GM12878 (cell line): Measurements from ENCODE around the gene GAPDHS. TPM values are rescaled to one million over a fixed set of nuclear protein-coding genes. Genes with fewer than 3 reads are reported as not detected.

Experiments used
- ATAC-seq: fragments of 200-7000 bp; cut with Tn5 transposase; 3 replicates; pipeline ENCODE4 v1.9.1; 2020; ENCODE audit warnings: mild to moderate bottlenecking, moderate library complexity
- BruUV-seq: library from RNA; stranded (reverse); fragments of 400-500 nt; replicated peaks from 2 replicates; lab custom pipeline; 2021; lab: Mats Ljungman, UMichigan
- CTCF ChIA-PET: fragments of 300-600 bp; sonication (Branson Sonifier 250); formaldehyde crosslinking; extraction: SDS; loops from one replicate; lab custom pipeline; 2021; ENCODE audit warnings: inconsistent platforms; lab: Yijun Ruan, JAX
- POLR2A ChIA-PET: fragments of 350-600 bp; formaldehyde crosslinking; extraction: SDS; loops from one replicate; lab custom pipeline; 2021; ENCODE audit warnings: inconsistent platforms; lab: Charles Lee
- RAD21 ChIA-PET: fragments of 300-600 bp; sonication (Branson Sonifier 250); formaldehyde crosslinking; loops from one replicate; lab custom pipeline; 2023; ENCODE audit warnings: antibody characterized with exemption; ENCODE audit not compliant: unreplicated experiment; lab: Charles Lee
- SMC1A ChIA-PET: fragments of 300-600 bp; sonication (Branson Sonifier 250); formaldehyde crosslinking; loops from one replicate; lab custom pipeline; 2023; ENCODE audit not compliant: unreplicated experiment, uncharacterized antibody; lab: Charles Lee
- DNase-seq: peaks from one replicate; pipeline ENCODE4 v3.0.0-alpha.2; 2011; ENCODE audit warnings: low read depth, low spot score
- FAIRE-seq: peaks from 3 replicates; lab custom pipeline; 2011; peaks lifted over from hg19 to GRCh38; lab: Jason Lieb, UNC
- H2AFZ ChIP-seq: 2 replicates; pipeline ENCODE4 v1.6.0; 2011; ENCODE audit warnings: low read depth, low read length, control low read depth; ENCODE audit not compliant: control insufficient read depth
- H3K27ac ChIP-seq: 2 replicates; pipeline ENCODE4 v1.5.1; 2011; ENCODE audit warnings: control low read depth; ENCODE audit not compliant: control insufficient read depth, insufficient read depth
- H3K27me3 ChIP-seq, 2 experiments: replicated peaks in 1 of 2; 2 replicates each; pipeline versions ENCODE4 v1.6.0 to v1.6.1; 2011; ENCODE audit warnings: low read length in 1 of 2; ENCODE audit not compliant: control insufficient read depth in 2 of 2, insufficient read depth in 2 of 2
- H3K36me3 ChIP-seq, 2 experiments: 2 replicates each; pipeline ENCODE4 v1.5.1; 2011; ENCODE audit warnings: low read length in 1 of 2; ENCODE audit not compliant: control insufficient read depth in 2 of 2, insufficient read depth in 2 of 2
- H3K4me1 ChIP-seq: 2 replicates; pipeline ENCODE4 v1.6.1; 2011; ENCODE audit warnings: mild to moderate bottlenecking, low read length, moderate library complexity, mixed read lengths; ENCODE audit not compliant: control insufficient read depth, insufficient read depth
- H3K4me2 ChIP-seq: 2 replicates; pipeline ENCODE4 v1.6.0; 2011; ENCODE audit warnings: control low read depth; ENCODE audit not compliant: control insufficient read depth, insufficient read depth
- H3K4me3 ChIP-seq: fragments of 200-600 bp; sonication (generic); 2 replicates; pipeline ENCODE4 v1.5.1; 2016
- H3K79me2 ChIP-seq: 2 replicates; pipeline ENCODE4 v1.6.0; 2011; ENCODE audit warnings: low read length; ENCODE audit not compliant: control insufficient read depth, insufficient read depth
- H3K9ac ChIP-seq: 2 replicates; pipeline ENCODE4 v1.8.0; 2011; ENCODE audit warnings: low read length, control low read depth, mixed read lengths; ENCODE audit not compliant: control insufficient read depth, insufficient read depth
- H3K9me3 ChIP-seq: replicated peaks from 3 replicates; pipeline ENCODE4 v1.5.1; 2011; ENCODE audit warnings: mild to moderate bottlenecking, low read length; ENCODE audit not compliant: control insufficient read depth, insufficient read depth
- H4K20me1 ChIP-seq: 2 replicates; pipeline ENCODE4 v1.6.0; 2011; ENCODE audit not compliant: control insufficient read depth, insufficient read depth
- ASH2L ChIP-seq: fragments of 300-600, 200-600 bp; sonication (generic); IDR thresholded peaks from 2 replicates; pipeline ENCODE4 v1.6.1; 2017; ENCODE audit warnings: low read depth, mild to moderate bottlenecking, borderline replicate concordance
- ATF7 ChIP-seq: fragments of 450-650 bp; IDR thresholded peaks from 2 replicates; pipeline ENCODE4 v1.6.1; 2016; ENCODE audit warnings: low read depth, mild to moderate bottlenecking
- BHLHE40 ChIP-seq, 2 experiments: fragments of 450-650 bp in 1 of 2; IDR thresholded peaks; 2 replicates each; pipeline ENCODE4 v1.6.1; 2011 to 2017; ENCODE audit warnings: low read depth in 2 of 2, borderline replicate concordance in 1 of 2, improper control_type of control experiment in 1 of 2, low read length in 1 of 2, mild to moderate bottlenecking in 1 of 2
- CREB1 ChIP-seq: IDR thresholded peaks from 2 replicates; pipeline ENCODE4 v1.6.1; 2012; ENCODE audit warnings: low read depth, mild to moderate bottlenecking, inconsistent platforms
- DPF2 ChIP-seq: fragments of 450-650 bp; IDR thresholded peaks from 2 replicates; pipeline ENCODE4 v1.6.1; 2017; ENCODE audit warnings: mild to moderate bottlenecking
- FOXK2 ChIP-seq: fragments of 450-650 bp; IDR thresholded peaks from 2 replicates; pipeline ENCODE4 v1.6.1; 2017; ENCODE audit warnings: mild to moderate bottlenecking, moderate library complexity
- MEF2B ChIP-seq: fragments of 450-650 bp; IDR thresholded peaks from 2 replicates; pipeline ENCODE4 v1.6.1; 2018; ENCODE audit warnings: mild to moderate bottlenecking, moderate library complexity; ENCODE audit not compliant: partially characterized antibody, poor library complexity, severe bottlenecking
- NFXL1 ChIP-seq: fragments of 450-650 bp; IDR thresholded peaks from 2 replicates; pipeline ENCODE4 v1.6.1; 2017; ENCODE audit warnings: antibody characterized with exemption, mild to moderate bottlenecking, borderline replicate concordance
- PAX8 ChIP-seq: fragments of 450-650 bp; IDR thresholded peaks from 2 replicates; pipeline ENCODE4 v1.6.1; 2017; ENCODE audit warnings: mild to moderate bottlenecking, moderate library complexity
- POLR2AphosphoS2 ChIP-seq: IDR thresholded peaks from 2 replicates; pipeline ENCODE4 v1.6.1; 2011; ENCODE audit warnings: low read depth, mild to moderate bottlenecking, low read length, improper control_type of control experiment, moderate library complexity
- STAT1 ChIP-seq: fragments of 450-650 bp; conservative IDR thresholded peaks from 2 replicates; pipeline ENCODE4 v1.6.1; 2014; ENCODE audit warnings: antibody characterized with exemption, mild to moderate bottlenecking
- TAF1 ChIP-seq: IDR thresholded peaks from 2 replicates; pipeline ENCODE4 v1.6.1; 2011; ENCODE audit warnings: mild to moderate bottlenecking, low read depth, low read length, borderline replicate concordance
- YY1 ChIP-seq: IDR thresholded peaks from 2 replicates; pipeline ENCODE4 v1.6.1; 2011; ENCODE audit warnings: low read depth, mild to moderate bottlenecking, low read length
- WGBS: methylation state at CpG from one replicate; pipeline ENCODE4 v1.1.6; 2016; ENCODE audit warnings: low lambda C conversion rate; ENCODE audit not compliant: insufficient replicate concordance, insufficient coverage; ENCODE audit errors: missing lambda C conversion rate; 5-methylcytosine and 5-hydroxymethylcytosine counted together
- in situ Hi-C: fragments of 300-500 bp; cut with MboI; formaldehyde crosslinking; loops from 9 replicates; pipeline ENCODE4 v1.14.3; 2018; ENCODE audit warnings: mixed read lengths
- intact Hi-C: fragments of 100-400 bp; cut with micrococcal nuclease; formaldehyde crosslinking; loops from one replicate; pipeline ENCODE4 v1.14.2; 2022; ENCODE audit not compliant: unreplicated experiment
- polyA plus RNA-seq, 11 experiments: library from polyadenylated mRNA; depleted of rRNA in 4 of 11; unstranded in 6 of 11; stranded (reverse) in 5 of 11; fragments of >200 nt; fragmentation: Nextera tagmentation in 4 of 11; fragmentation: Illumina TruSeq in 1 of 11; extraction: Ambion mirVana in 4 of 11; extraction: Trizol in 1 of 11; gene quantifications; 1 replicate in 1 of 11; 2 replicates in 10 of 11; pipeline versions ENCODE4 v1.2.1 to v1.2.3, GENCODE V29; 2011 to 2016; ENCODE audit warnings: inconsistent platforms in 2 of 11, missing spikeins in 2 of 11, low read depth in 1 of 11
- total RNA-seq, 4 experiments: library from RNA; depleted of rRNA in 3 of 4; stranded (reverse); fragments of >200 nt in 3 of 4; fragmentation: Illumina TruSeq in 1 of 4; extraction: Trizol in 1 of 4; gene quantifications; 2 replicates each; pipeline versions ENCODE4 v1.2.1 to v1.2.3, GENCODE V29; 2013 to 2021
- TF ChIP-seq, protein P1 (sequence below): fragments of 450-650 bp; IDR thresholded peaks from 2 replicates; pipeline ENCODE4 v1.6.1; 2017; ENCODE audit warnings: borderline replicate concordance
- TF ChIP-seq, protein P2 (sequence below): IDR thresholded peaks from 2 replicates; pipeline ENCODE4 v1.6.1; 2012; ENCODE audit warnings: low read depth, low read length, improper control_type of control experiment
- TF ChIP-seq, protein P3 (sequence below): IDR thresholded peaks from 2 replicates; pipeline ENCODE4 v1.6.1; 2012; ENCODE audit warnings: low read length, inconsistent platforms
- TF ChIP-seq, protein P4 (sequence below): IDR thresholded peaks from 2 replicates; pipeline ENCODE4 v1.6.1; 2011; ENCODE audit warnings: low read depth, low read length, improper control_type of control experiment, borderline replicate concordance
- TF ChIP-seq, protein P5 (sequence below): fragments of 450-650 bp; IDR thresholded peaks from 2 replicates; pipeline ENCODE4 v1.6.1; 2014; ENCODE audit warnings: mild to moderate bottlenecking

Gene GAPDHS
- total and polyA plus RNA-seq, 10 of the 15 experiments (the other 5 are each of a cell fraction or from before 2014, with no cell fraction given) = 0.08 TPM; not detected in 9

DNA sequence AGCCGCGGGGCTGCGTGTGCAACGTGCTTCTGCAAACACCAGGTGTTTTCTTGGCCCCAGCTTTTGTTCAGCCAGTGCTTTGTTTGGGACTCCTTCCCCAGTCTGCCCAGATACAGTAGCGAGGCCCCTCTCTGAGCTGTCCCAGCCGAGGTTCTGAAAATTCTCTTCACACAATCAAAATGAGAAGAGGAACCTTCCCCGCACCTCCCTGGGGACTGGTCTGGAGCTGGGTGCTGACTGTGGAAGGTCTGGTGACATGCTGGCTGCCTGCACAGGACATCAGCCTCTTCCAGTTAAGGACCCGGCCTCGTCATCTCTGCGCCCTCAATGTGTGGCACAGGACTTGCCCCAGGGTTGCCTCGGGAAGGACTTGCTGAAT lies 26.0 kb downstream of the GAPDHS start:
- Histone ChIP-seq H3K9me3 (no peaks in the 10 kb centered on the region; the same call in 2 of the 3 replicates), H3K27me3 (no peaks in the 10 kb centered on the region; a peak in 2 of 4 replicates), H3K36me3 (no peaks in the 10 kb centered on the region; a peak in 1 of 4 replicates), H4K20me1 (no peaks in the 10 kb centered on the region), H3K27ac (no peak overlapping the region), H3K9ac (no peak overlapping the region), H2AFZ (no peak overlapping the region), H3K79me2 (no peaks in the 10 kb centered on the region), H3K4me2 (peak overlapping the region; percentile 90), H3K4me3 (no peak overlapping the region), H3K4me1 (peaks cover 30% of the 10 kb centered on the region)
- CTCF ChIA-PET = interaction anchor here (1.2 to 2.6 kb wide), 2 partner anchors 10 to 64 kb away, joined by 4 to 17 read pairs; no protein-coding TSS in a partner anchor
- SMC1A ChIA-PET = interaction anchor here (1.1 kb wide), 1 partner anchor 45 kb away, joined by 3 read pairs; no protein-coding TSS in a partner anchor
- BruUV-seq = no TSS peak
- FAIRE-seq = peak; percentile 44
- intact Hi-C loops (no loop called here), in situ Hi-C loops (no loop called here)
- peak; percentile 46 for DNase-seq
- peak; percentile 87 for ATAC-seq
- RAD21 ChIA-PET = interaction anchor here (0.6 to 0.7 kb wide), 2 partner anchors 35 to 51 kb away, joined by 3 read pairs; no protein-coding TSS in a partner anchor
- POLR2A ChIA-PET = interaction anchor here (0.6 to 1.0 kb wide), 2 partner anchors 89 to 347 kb away, joined by 3 read pairs; partner anchors contain the start of gene COX6B1
- 1% methylated on average over 11 of the region's 11 CpGs for WGBS
- TF ChIP-seq NFXL1 = no peak
- TF ChIP-seq, protein P1, sequence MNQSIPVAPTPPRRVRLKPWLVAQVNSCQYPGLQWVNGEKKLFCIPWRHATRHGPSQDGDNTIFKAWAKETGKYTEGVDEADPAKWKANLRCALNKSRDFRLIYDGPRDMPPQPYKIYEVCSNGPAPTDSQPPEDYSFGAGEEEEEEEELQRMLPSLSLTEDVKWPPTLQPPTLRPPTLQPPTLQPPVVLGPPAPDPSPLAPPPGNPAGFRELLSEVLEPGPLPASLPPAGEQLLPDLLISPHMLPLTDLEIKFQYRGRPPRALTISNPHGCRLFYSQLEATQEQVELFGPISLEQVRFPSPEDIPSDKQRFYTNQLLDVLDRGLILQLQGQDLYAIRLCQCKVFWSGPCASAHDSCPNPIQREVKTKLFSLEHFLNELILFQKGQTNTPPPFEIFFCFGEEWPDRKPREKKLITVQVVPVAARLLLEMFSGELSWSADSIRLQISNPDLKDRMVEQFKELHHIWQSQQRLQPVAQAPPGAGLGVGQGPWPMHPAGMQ = no peak
- no peak for TF ChIP-seq YY1
- TF ChIP-seq BHLHE40 (IDR thresholded peaks at IDR 0.05; ENCODE audit: borderline replicate concordance in 1 of 2, low read depth in 2 of 2, low read length in 1 of 2) = peak; percentile 29 to 51; a peak in 2 of 4 replicates
- no peak for TF ChIP-seq FOXK2
- peak; percentile 94 for TF ChIP-seq MEF2B
- TF ChIP-seq POLR2AphosphoS2 = no peak
- no peak for TF ChIP-seq ASH2L
- TF ChIP-seq, protein P2, sequence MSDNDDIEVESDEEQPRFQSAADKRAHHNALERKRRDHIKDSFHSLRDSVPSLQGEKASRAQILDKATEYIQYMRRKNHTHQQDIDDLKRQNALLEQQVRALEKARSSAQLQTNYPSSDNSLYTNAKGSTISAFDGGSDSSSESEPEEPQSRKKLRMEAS = no peak; the same call in 1 of the 2 replicates
- TF ChIP-seq, protein P3, sequence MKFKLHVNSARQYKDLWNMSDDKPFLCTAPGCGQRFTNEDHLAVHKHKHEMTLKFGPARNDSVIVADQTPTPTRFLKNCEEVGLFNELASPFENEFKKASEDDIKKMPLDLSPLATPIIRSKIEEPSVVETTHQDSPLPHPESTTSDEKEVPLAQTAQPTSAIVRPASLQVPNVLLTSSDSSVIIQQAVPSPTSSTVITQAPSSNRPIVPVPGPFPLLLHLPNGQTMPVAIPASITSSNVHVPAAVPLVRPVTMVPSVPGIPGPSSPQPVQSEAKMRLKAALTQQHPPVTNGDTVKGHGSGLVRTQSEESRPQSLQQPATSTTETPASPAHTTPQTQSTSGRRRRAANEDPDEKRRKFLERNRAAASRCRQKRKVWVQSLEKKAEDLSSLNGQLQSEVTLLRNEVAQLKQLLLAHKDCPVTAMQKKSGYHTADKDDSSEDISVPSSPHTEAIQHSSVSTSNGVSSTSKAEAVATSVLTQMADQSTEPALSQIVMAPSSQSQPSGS = no peak
- no peak for TF ChIP-seq ATF7
- 0 out of 2 replicates have a peak, but pooled peaks have one; percentile 24 for TF ChIP-seq CREB1
- TF ChIP-seq, protein P4, sequence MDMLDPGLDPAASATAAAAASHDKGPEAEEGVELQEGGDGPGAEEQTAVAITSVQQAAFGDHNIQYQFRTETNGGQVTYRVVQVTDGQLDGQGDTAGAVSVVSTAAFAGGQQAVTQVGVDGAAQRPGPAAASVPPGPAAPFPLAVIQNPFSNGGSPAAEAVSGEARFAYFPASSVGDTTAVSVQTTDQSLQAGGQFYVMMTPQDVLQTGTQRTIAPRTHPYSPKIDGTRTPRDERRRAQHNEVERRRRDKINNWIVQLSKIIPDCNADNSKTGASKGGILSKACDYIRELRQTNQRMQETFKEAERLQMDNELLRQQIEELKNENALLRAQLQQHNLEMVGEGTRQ = no peak
- no peak for TF ChIP-seq STAT1
- TF ChIP-seq DPF2 = 0 out of 2 replicates have a peak, but pooled peaks have one; percentile 11
- TF ChIP-seq, protein P5, sequence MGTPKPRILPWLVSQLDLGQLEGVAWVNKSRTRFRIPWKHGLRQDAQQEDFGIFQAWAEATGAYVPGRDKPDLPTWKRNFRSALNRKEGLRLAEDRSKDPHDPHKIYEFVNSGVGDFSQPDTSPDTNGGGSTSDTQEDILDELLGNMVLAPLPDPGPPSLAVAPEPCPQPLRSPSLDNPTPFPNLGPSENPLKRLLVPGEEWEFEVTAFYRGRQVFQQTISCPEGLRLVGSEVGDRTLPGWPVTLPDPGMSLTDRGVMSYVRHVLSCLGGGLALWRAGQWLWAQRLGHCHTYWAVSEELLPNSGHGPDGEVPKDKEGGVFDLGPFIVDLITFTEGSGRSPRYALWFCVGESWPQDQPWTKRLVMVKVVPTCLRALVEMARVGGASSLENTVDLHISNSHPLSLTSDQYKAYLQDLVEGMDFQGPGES = no peak
- no peak for TF ChIP-seq PAX8
- TF ChIP-seq TAF1 = no peak
